ENCODE results near the gene CIROP. TPM values are rescaled to one million over a fixed set of nuclear protein-coding genes. Genes with fewer than 3 reads are reported as not detected.
A peak's percentile ranks its signal among the peaks of the same experiment; 100 is the strongest.

The CIROP gene
- total and polyA plus RNA-seq, 4 donors: not detected

GRCh38 chr14:23068789-23069412 is 35.9 kb downstream of the CIROP start:
- ATAC-seq (ENCODE audit: insufficient read depth, low FRiP score): peak; percentile 72
- H3K9me3 ChIP-seq (ENCODE audit: control insufficient read depth in 4 of 4, insufficient read depth in 3 of 4, low read length in 3 of 4): no peaks in the 10 kb centered on the region
- peak; percentile 97 for TF ChIP-seq CTCF (IDR thresholded peaks at IDR 0.05; ENCODE audit: control extremely low read depth, extremely low read depth)
- peak; percentile 91 to 95 (median 95) for DNase-seq
- peak overlapping the region in 1 of 2 donors; percentile 42 for H3K27ac ChIP-seq (ENCODE audit: low read depth in 1 of 2, low read length in 1 of 2)
- no peak overlapping the region for H3K9ac ChIP-seq (ENCODE audit: insufficient read depth in 1 of 2, low read length in 2 of 2)
- H3K4me1 ChIP-seq (ENCODE audit: control insufficient read depth in 5 of 5, insufficient read depth in 5 of 5, low read length in 5 of 5): peaks cover 0 to 36% (median 15%) of the 10 kb centered on the region in 5 donors
- H3K27me3 ChIP-seq (ENCODE audit: control insufficient read depth in 3 of 3, insufficient read depth in 3 of 3, low read length in 2 of 3): no peaks in the 10 kb centered on the region
- H3K36me3 ChIP-seq (ENCODE audit: control insufficient read depth in 4 of 4, insufficient read depth in 4 of 4, low read length in 4 of 4): peaks cover 12 to 49% (median 39%) of the 10 kb centered on the region in 4 donors
- H3K4me3 ChIP-seq: no peak overlapping the region
- 28 to 32% methylated on average over 8 of the region's 8 CpGs for WGBS, 2 donors

GRCh38 chr14:23067847-23068788 is 36.7 kb downstream of the CIROP start:
- no peak overlapping the region for H3K4me3 ChIP-seq
- H3K27ac ChIP-seq (ENCODE audit: low read depth in 1 of 2, low read length in 1 of 2): peak overlapping the region in 1 of 2 donors; percentile 42
- no peaks in the 10 kb centered on the region for H3K9me3 ChIP-seq (ENCODE audit: control insufficient read depth in 4 of 4, insufficient read depth in 3 of 4, low read length in 3 of 4)
- TF ChIP-seq CTCF (IDR thresholded peaks at IDR 0.05; ENCODE audit: control extremely low read depth, extremely low read depth): no peak
- peaks cover 19 to 55% (median 45%) of the 10 kb centered on the region in 4 donors for H3K36me3 ChIP-seq (ENCODE audit: control insufficient read depth in 4 of 4, insufficient read depth in 4 of 4, low read length in 4 of 4)
- H3K4me1 ChIP-seq (ENCODE audit: control insufficient read depth in 5 of 5, insufficient read depth in 5 of 5, low read length in 5 of 5): peaks cover 0 to 36% (median 15%) of the 10 kb centered on the region in 5 donors
- 86% methylated on average over 14 of the region's 14 CpGs for WGBS, 2 donors
- no peak overlapping the region for H3K9ac ChIP-seq (ENCODE audit: insufficient read depth in 1 of 2, low read length in 2 of 2)
- DNase-seq (no peak), ATAC-seq (ENCODE audit: insufficient read depth, low FRiP score) (no peak)
- no peaks in the 10 kb centered on the region for H3K27me3 ChIP-seq (ENCODE audit: control insufficient read depth in 3 of 3, insufficient read depth in 3 of 3, low read length in 2 of 3)

GRCh38 chr14:23066855-23067744 is 37.7 kb downstream of the CIROP start:
- no peak for TF ChIP-seq CTCF (IDR thresholded peaks at IDR 0.05; ENCODE audit: control extremely low read depth, extremely low read depth)
- Histone ChIP-seq H3K4me1 (ENCODE audit: control insufficient read depth in 5 of 5, insufficient read depth in 5 of 5, low read length in 5 of 5) (peaks cover under 1 to 36% (median 14%) of the 10 kb centered on the region in 5 donors), H3K36me3 (ENCODE audit: control insufficient read depth in 4 of 4, insufficient read depth in 4 of 4, low read length in 4 of 4) (peaks cover 28 to 56% (median 49%) of the 10 kb centered on the region in 4 donors), H3K4me3 (no peak overlapping the region), H3K27me3 (ENCODE audit: control insufficient read depth in 3 of 3, insufficient read depth in 3 of 3, low read length in 2 of 3) (no peaks in the 10 kb centered on the region), H3K9me3 (ENCODE audit: control insufficient read depth in 4 of 4, insufficient read depth in 3 of 4, low read length in 3 of 4) (no peaks in the 10 kb centered on the region), H3K27ac (ENCODE audit: low read depth in 1 of 2, low read length in 1 of 2) (no peak overlapping the region), H3K9ac (ENCODE audit: insufficient read depth in 1 of 2, low read length in 2 of 2) (no peak overlapping the region)
- no peak for ATAC-seq (ENCODE audit: insufficient read depth, low FRiP score)
- WGBS, 2 donors: 89 to 90% methylated on average over 22 to 23 of the region's 23 CpGs
- DNase-seq: no peak
